H1 (cell line): ENCODE measurements around the gene UPF2. TPM values are rescaled to one million over a fixed set of nuclear protein-coding genes. Genes with fewer than 3 reads are reported as not detected.

Source experiments
- CTCF ChIA-PET: fragments of 300-600 bp; sonication (Branson Sonifier 250); formaldehyde crosslinking; loops from one replicate; lab custom pipeline; 2021; ENCODE audit not compliant: partially characterized antibody; lab: Charles Lee
- POLR2A ChIA-PET: fragments of 300-600 bp; sonication (Branson Sonifier 250); formaldehyde crosslinking; loops from one replicate; lab custom pipeline; 2021; ENCODE audit warnings: inconsistent platforms; ENCODE audit not compliant: partially characterized antibody; lab: Charles Lee
- DNase-seq, 2 experiments: peaks; one replicate each; pipeline versions ENCODE4 v3.0.0 to v3.0.0-alpha.2; 2010 to 2022; ENCODE audit warnings: low spot score in 2 of 2, low read depth in 1 of 2, mixed read lengths in 1 of 2
- FAIRE-seq: peaks from 2 replicates; lab custom pipeline; 2011; peaks lifted over from hg19 to GRCh38; lab: Jason Lieb, UNC
- H2AFZ ChIP-seq: 2 replicates; pipeline ENCODE4 v1.8.1; 2012; ENCODE audit warnings: low read length, inconsistent platforms
- H2AK5ac ChIP-seq: 2 replicates; pipeline ENCODE4 v1.6.1; 2013; ENCODE audit warnings: low read depth, low read length
- H2BK120ac ChIP-seq: replicated peaks from 2 replicates; pipeline ENCODE3; 2013; ENCODE audit warnings: low read depth, low read length, inconsistent platforms
- H2BK12ac ChIP-seq: 2 replicates; pipeline ENCODE4 v1.6.1; 2013; ENCODE audit warnings: low read depth, low read length
- H2BK15ac ChIP-seq: 2 replicates; pipeline ENCODE4 v1.6.1; 2013; ENCODE audit warnings: low read length
- H2BK20ac ChIP-seq: 2 replicates; pipeline ENCODE4 v1.6.1; 2013; ENCODE audit warnings: low read length
- H2BK5ac ChIP-seq: 2 replicates; pipeline ENCODE4 v1.6.1; 2013; ENCODE audit warnings: low read depth, low read length
- H3K14ac ChIP-seq: 2 replicates; pipeline ENCODE4 v1.6.1; 2013; ENCODE audit warnings: inconsistent platforms; ENCODE audit not compliant: insufficient read length
- H3K18ac ChIP-seq: 2 replicates; pipeline ENCODE4 v1.6.1; 2013; ENCODE audit warnings: low read length; ENCODE audit errors: extremely low read depth
- H3K23ac ChIP-seq: 2 replicates; pipeline ENCODE4 v1.6.1; 2013; ENCODE audit warnings: inconsistent platforms; ENCODE audit not compliant: insufficient read length
- H3K23me2 ChIP-seq: 2 replicates; pipeline ENCODE4 v1.6.1; 2013; ENCODE audit warnings: low read depth, low read length
- H3K27ac ChIP-seq: 2 replicates; pipeline ENCODE4 v1.6.1; 2011; ENCODE audit warnings: low read depth, low read length, inconsistent platforms
- H3K27me3 ChIP-seq, 4 experiments: replicated peaks in 1 of 4; 1 replicate in 1 of 4; 2 replicates in 3 of 4; pipeline versions ENCODE4 v1.6.1 to v1.8.1; 2011 to 2013; ENCODE audit warnings: low read length in 3 of 4, mild to moderate bottlenecking in 3 of 4, inconsistent platforms in 2 of 4, mixed read lengths in 2 of 4, moderate library complexity in 1 of 4; ENCODE audit not compliant: control insufficient read depth in 3 of 4, insufficient read depth in 3 of 4; ENCODE audit errors: extremely low read depth in 1 of 4
- H3K36me3 ChIP-seq, 4 experiments: 2 replicates each; pipeline versions ENCODE4 v1.6.1 to v1.8.1; 2011 to 2013; ENCODE audit warnings: mild to moderate bottlenecking in 4 of 4, low read length in 3 of 4, moderate library complexity in 2 of 4, control low read depth in 1 of 4, inconsistent platforms in 1 of 4; ENCODE audit not compliant: insufficient read depth in 4 of 4, control insufficient read depth in 2 of 4
- H3K4ac ChIP-seq: replicated peaks from 2 replicates; pipeline ENCODE3; 2013; ENCODE audit warnings: low read length, low read depth, mixed read lengths, inconsistent platforms; ENCODE audit not compliant: insufficient read length
- H3K4me1 ChIP-seq, 4 experiments: replicated peaks in 1 of 4; 1 replicate in 1 of 4; 2 replicates in 3 of 4; pipeline versions ENCODE4 v1.6.1 to v1.8.1; 2011 to 2013; ENCODE audit warnings: low read length in 3 of 4, inconsistent platforms in 2 of 4, mixed read lengths in 1 of 4; ENCODE audit not compliant: insufficient read depth in 4 of 4, control insufficient read depth in 3 of 4
- H3K4me2 ChIP-seq, 2 experiments: 2 replicates each; pipeline versions ENCODE4 v1.6.1 to v1.8.1; 2011 to 2013; ENCODE audit warnings: low read depth in 2 of 2, low read length in 2 of 2, control low read depth in 1 of 2, inconsistent platforms in 1 of 2, mild to moderate bottlenecking in 1 of 2; ENCODE audit not compliant: insufficient read depth in 1 of 2
- H3K4me3 ChIP-seq, 4 experiments: fragments of 200-600, 300-600 bp in 1 of 4; sonication (generic), shearing (Covaris generic), sonication (Bioruptor Twin) in 1 of 4; 2 replicates each; pipeline versions ENCODE4 v1.5.1 to v1.8.1; 2011 to 2016; ENCODE audit warnings: low read length in 4 of 4, low read depth in 3 of 4, control low read depth in 2 of 4, inconsistent platforms in 2 of 4, mild to moderate bottlenecking in 2 of 4, mixed read lengths in 1 of 4, moderate library complexity in 1 of 4; ENCODE audit not compliant: insufficient read depth in 2 of 4; ENCODE audit errors: extremely low read depth in 1 of 4
- H3K56ac ChIP-seq: replicated peaks from 2 replicates; pipeline ENCODE3; 2013; ENCODE audit warnings: low read depth, mild to moderate bottlenecking, mixed read lengths, low read length, inconsistent platforms; ENCODE audit not compliant: insufficient read length
- H3K79me1 ChIP-seq: 2 replicates; pipeline ENCODE4 v1.6.1; 2013; ENCODE audit warnings: low read depth, low read length, control low read depth
- H3K79me2 ChIP-seq, 2 experiments: 2 replicates each; pipeline versions ENCODE4 v1.6.1 to v1.8.1; 2012 to 2013; ENCODE audit warnings: low read length in 2 of 2, mild to moderate bottlenecking in 2 of 2, inconsistent platforms in 1 of 2; ENCODE audit not compliant: insufficient read depth in 2 of 2, control insufficient read depth in 1 of 2
- H3K9ac ChIP-seq, 4 experiments: replicated peaks in 1 of 4; 1 replicate in 1 of 4; 2 replicates in 3 of 4; pipeline versions ENCODE4 v1.6.1 to v1.8.1; 2011 to 2013; ENCODE audit warnings: low read depth in 3 of 4, low read length in 3 of 4, control low read depth in 2 of 4, mild to moderate bottlenecking in 2 of 4, moderate library complexity in 2 of 4, inconsistent platforms in 1 of 4; ENCODE audit errors: extremely low read depth in 1 of 4
- H3K9me3 ChIP-seq, 2 experiments: 2 replicates each; pipeline versions ENCODE4 v1.6.1 to v1.8.1; 2012 to 2013; ENCODE audit warnings: mild to moderate bottlenecking in 2 of 2, moderate library complexity in 2 of 2, control low read depth in 1 of 2, inconsistent platforms in 1 of 2, low read depth in 1 of 2, low read length in 1 of 2, mixed read lengths in 1 of 2; ENCODE audit not compliant: insufficient read depth in 2 of 2
- H4K20me1 ChIP-seq, 2 experiments: replicated peaks in 1 of 2; 2 replicates each; pipeline versions ENCODE3 to v1.8.1; 2011 to 2013; ENCODE audit warnings: inconsistent platforms in 2 of 2, low read length in 2 of 2, mild to moderate bottlenecking in 1 of 2; ENCODE audit not compliant: insufficient read depth in 2 of 2, control insufficient read depth in 1 of 2
- H4K5ac ChIP-seq: 2 replicates; pipeline ENCODE4 v1.6.1; 2013; ENCODE audit warnings: low read length, low read depth, mixed read lengths, inconsistent platforms; ENCODE audit not compliant: insufficient read length
- H4K8ac ChIP-seq: 2 replicates; pipeline ENCODE4 v1.8.0; 2013; ENCODE audit warnings: mild to moderate bottlenecking, moderate library complexity, low read length, inconsistent platforms; ENCODE audit not compliant: insufficient read depth; ENCODE audit errors: extremely low read depth
- H4K91ac ChIP-seq: replicated peaks from 2 replicates; pipeline ENCODE3; 2013; ENCODE audit warnings: low read length, mixed read lengths, inconsistent platforms; ENCODE audit not compliant: insufficient read length
- SP2 ChIP-seq: IDR thresholded peaks from 2 replicates; pipeline ENCODE4 v1.6.1; 2012; ENCODE audit warnings: mild to moderate bottlenecking, low read length, inconsistent platforms
- WGBS, 2 experiments: shearing (Covaris generic) in 1 of 2; methylation state at CpG; one replicate each; pipeline versions ENCODE4 v1.1.6 to v1.1.7; 2013 to 2015; ENCODE audit warnings: low lambda C conversion rate in 2 of 2, mixed read lengths in 2 of 2, inconsistent platforms in 1 of 2, low coverage in 1 of 2, missing lambda C conversion rate in 1 of 2; ENCODE audit not compliant: insufficient replicate concordance in 2 of 2, insufficient coverage in 1 of 2, insufficient read length in 1 of 2; ENCODE audit errors: extremely low coverage in 1 of 2, missing lambda C conversion rate in 1 of 2; 5-methylcytosine and 5-hydroxymethylcytosine counted together
- polyA plus RNA-seq, 7 experiments: library from polyadenylated mRNA; depleted of rRNA in 3 of 7; stranded (reverse) in 5 of 7; unstranded in 2 of 7; fragments of >200 nt in 5 of 7; fragments of 200-250 nt in 2 of 7; gene quantifications; 1 replicate in 5 of 7; 2 replicates in 1 of 7; 4 replicates in 1 of 7; pipeline versions ENCODE4 v1.2.1 to v1.2.3, GENCODE V29; 2011 to 2013; ENCODE audit warnings: missing spikeins in 2 of 7, mixed read lengths in 2 of 7
- total RNA-seq: library from RNA; stranded (reverse); fragmentation: NEBNext Ultra II Directional; extraction: Animal tissue kit (Norgen Biotek cat#: 25700); gene quantifications from 2 replicates; pipeline ENCODE4 v1.2.1, GENCODE V29; 2021

UPF2 gene
- total and polyA plus RNA-seq, 2 of the 8 experiments (the other 6 are each of a cell fraction or from before 2014, with no cell fraction given): 6.2 to 32.8 TPM

DNA sequence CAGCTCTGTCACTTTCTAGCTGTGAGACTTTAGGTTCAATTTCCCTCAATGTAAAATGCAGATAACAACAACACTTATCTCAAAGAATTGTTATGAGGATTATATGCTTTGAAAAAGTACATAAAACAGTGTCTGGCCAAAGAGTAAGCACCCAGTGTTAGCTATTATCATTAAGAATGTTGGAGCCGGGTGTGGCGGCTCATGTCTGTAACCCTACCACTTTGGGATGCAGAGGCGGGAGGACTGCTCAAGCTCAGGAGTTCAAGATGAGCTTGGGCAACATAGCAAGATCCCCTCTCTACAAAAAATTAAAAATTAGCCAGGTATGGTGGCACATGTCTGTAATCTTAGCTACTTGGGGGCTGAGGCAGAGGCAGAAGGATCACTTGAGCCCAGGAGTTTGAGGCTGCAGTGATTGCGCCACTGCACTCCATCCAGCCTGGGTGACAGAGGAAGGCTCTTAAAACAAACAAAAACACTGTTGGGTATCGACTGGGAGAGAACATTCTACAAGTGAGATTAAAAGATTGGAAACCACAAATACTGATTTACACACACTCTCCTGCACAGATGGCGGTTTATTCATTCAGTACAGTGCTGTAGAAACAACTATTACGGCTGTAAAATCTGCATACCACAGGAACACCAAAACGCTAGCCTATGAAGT lies 112.2 kb downstream of the UPF2 start:
- Histone ChIP-seq H4K8ac (no peak overlapping the region), H3K4me3 (no peak overlapping the region), H3K9me3 (no peaks in the 10 kb centered on the region), H3K4me1 (peaks cover 0 to 9% (median 6%) of the 10 kb centered on the region in 4 experiments; a peak in 6 of 7 replicates), H3K79me1 (no peaks in the 10 kb centered on the region), H3K23me2 (no peaks in the 10 kb centered on the region), H3K27me3 (no peaks in the 10 kb centered on the region), H2AK5ac (no peak overlapping the region), H3K4ac (no peak overlapping the region), H3K56ac (no peak overlapping the region), H2BK15ac (no peak overlapping the region), H2BK20ac (no peak overlapping the region), H2BK5ac (no peak overlapping the region), H3K79me2 (no peaks in the 10 kb centered on the region), H3K18ac (no peak overlapping the region), H2BK12ac (no peak overlapping the region), H3K4me2 (no peak overlapping the region), H2BK120ac (no peak overlapping the region), H4K5ac (no peak overlapping the region), H3K36me3 (peaks cover 2 to 61% (median 35%) of the 10 kb centered on the region in 4 experiments; a peak in 6 of 8 replicates), H3K23ac (no peak overlapping the region), H3K9ac (no peak overlapping the region), H3K27ac (no peak overlapping the region), H4K20me1 (peaks cover 0 to 1% of the 10 kb centered on the region in 2 experiments), H2AFZ (no peak overlapping the region), H4K91ac (no peak overlapping the region), H3K14ac (no peak overlapping the region)
- no peak for DNase-seq
- TF ChIP-seq SP2: no peak
- 87% methylated on average over 8 of the region's 8 CpGs; no CpG with 5 or more reads in 1 of the 2 experiments for WGBS, 2 experiments
- ChIA-PET POLR2A (interaction anchor here (1.1 kb wide), 1 partner anchor 10 kb away, joined by 3 read pairs; no protein-coding TSS in a partner anchor), CTCF (interaction anchor here (0.7 to 1.5 kb wide), 6 partner anchors 14 to 185 kb away, joined by 3 to 4 read pairs (median 3); no protein-coding TSS in a partner anchor)
- no peak for FAIRE-seq
